BLaER1 (cell line): Measurements from ENCODE around the gene SKAP1.
"Not testable (repeated sequence)": the region's sequence is repeated elsewhere in the genome, so short reads cannot be mapped to it uniquely, and the experiment has no call there.

Experiments
- H3K27ac ChIP-seq: shearing (Covaris generic); formaldehyde crosslinking; 2 replicates; pipeline ENCODE4 v1.8.1; 2022
- H3K27me3 ChIP-seq: shearing (Covaris generic); formaldehyde crosslinking; 2 replicates; pipeline ENCODE4 v1.8.1; 2022
- H3K36me3 ChIP-seq: shearing (Covaris generic); formaldehyde crosslinking; 2 replicates; pipeline ENCODE4 v1.8.1; 2022
- H3K4me1 ChIP-seq: shearing (Covaris generic); formaldehyde crosslinking; 2 replicates; pipeline ENCODE4 v1.8.1; 2022
- H3K4me2 ChIP-seq: shearing (Covaris generic); formaldehyde crosslinking; 2 replicates; pipeline ENCODE4 v1.8.1; 2022
- H3K4me3 ChIP-seq: shearing (Covaris generic); formaldehyde crosslinking; 2 replicates; pipeline ENCODE4 v1.8.1; 2022
- H3K9ac ChIP-seq: shearing (Covaris generic); formaldehyde crosslinking; 2 replicates; pipeline ENCODE4 v1.8.1; 2022
- H3K9me3 ChIP-seq: shearing (Covaris generic); formaldehyde crosslinking; 2 replicates; pipeline ENCODE4 v1.8.1; 2022
- H4K20me1 ChIP-seq: shearing (Covaris generic); formaldehyde crosslinking; 2 replicates; pipeline ENCODE4 v1.8.1; 2022
- Cebpa-rat ChIP-seq: shearing (Covaris generic); IDR thresholded peaks from 2 replicates; pipeline ENCODE4 v1.8.1; 2022

The SKAP1 gene

GRCh38 chr17:48451489-48451888 is 21.5 kb upstream of the SKAP1 start:
- Histone ChIP-seq H3K4me3 (no peak overlapping the region), H3K27me3 (no peaks in the 10 kb centered on the region)
- TF ChIP-seq Cebpa-rat, result no peak

GRCh38 chr17:48449335-48449734 is 19.3 kb upstream of the SKAP1 start:
- not testable (repeated sequence) for H3K4me2 ChIP-seq, H3K27ac ChIP-seq, H3K36me3 ChIP-seq, H3K4me3 ChIP-seq, H3K9me3 ChIP-seq, H4K20me1 ChIP-seq, H3K9ac ChIP-seq, H3K27me3 ChIP-seq
- H3K4me1 ChIP-seq, result peaks cover 47% of the 10 kb centered on the region

More at GRCh38 chr17:48451489-48451888, 21.5 kb upstream of the SKAP1 start:
- Histone ChIP-seq H3K9me3 (peaks cover 17% of the 10 kb centered on the region), H4K20me1 (no peaks in the 10 kb centered on the region), H3K27ac (no peak overlapping the region), H3K4me1 (peaks cover 29% of the 10 kb centered on the region), H3K9ac (no peak overlapping the region), H3K4me2 (no peak overlapping the region), H3K36me3 (no peaks in the 10 kb centered on the region)

GRCh38 chr17:48445248-48445620 is 15.2 kb upstream of the SKAP1 start:
- H3K9me3 ChIP-seq, result 0 out of 2 replicates have a peak, but pooled peaks cover 6% of the 10 kb centered on the region
- H3K9ac ChIP-seq, result no peak overlapping the region
- H3K4me1 ChIP-seq, result peaks cover 63% of the 10 kb centered on the region
- H4K20me1 ChIP-seq, result no peaks in the 10 kb centered on the region
- H3K4me3 ChIP-seq, result no peak overlapping the region
- H3K4me2 ChIP-seq, result peak overlapping the region; percentile 81
- no peak overlapping the region for H3K27ac ChIP-seq
- H3K27me3 ChIP-seq, result no peaks in the 10 kb centered on the region
- no peaks in the 10 kb centered on the region for H3K36me3 ChIP-seq
- TF ChIP-seq Cebpa-rat, result no peak

GRCh38 chr17:48444516-48445247 is 14.7 kb upstream of the SKAP1 start:
- no peak for TF ChIP-seq Cebpa-rat
- Histone ChIP-seq H3K27ac (no peak overlapping the region), H3K4me1 (peaks cover 69% of the 10 kb centered on the region), H3K9me3 (0 out of 2 replicates have a peak, but pooled peaks cover 6% of the 10 kb centered on the region), H3K4me2 (peak overlapping the region; percentile 81), H3K9ac (no peak overlapping the region), H3K4me3 (no peak overlapping the region), H3K27me3 (no peaks in the 10 kb centered on the region), H4K20me1 (no peaks in the 10 kb centered on the region), H3K36me3 (no peaks in the 10 kb centered on the region)

- H4K20me1 ChIP-seq, result no peaks in the 10 kb centered on the region
- 0 out of 2 replicates have a peak, but pooled peaks cover 6% of the 10 kb centered on the region for H3K9me3 ChIP-seq
- peak overlapping the region; percentile 81 for H3K4me2 ChIP-seq
- H3K4me3 ChIP-seq, result no peak overlapping the region
- H3K4me1 ChIP-seq, result peaks cover 79% of the 10 kb centered on the region
- H3K27ac ChIP-seq, result no peak overlapping the region
- no peaks in the 10 kb centered on the region for H3K36me3 ChIP-seq
- no peak overlapping the region for H3K9ac ChIP-seq
- TF ChIP-seq Cebpa-rat, result no peak
- no peaks in the 10 kb centered on the region for H3K27me3 ChIP-seq
These were observed 13.7 kb upstream of the SKAP1 start for GRCh38 chr17:48443712-48444111.

- no peak overlapping the region for H3K9ac ChIP-seq
- H3K27me3 ChIP-seq, result no peaks in the 10 kb centered on the region
- H3K27ac ChIP-seq, result no peak overlapping the region
- H3K36me3 ChIP-seq, result no peaks in the 10 kb centered on the region
- H3K4me3 ChIP-seq, result no peak overlapping the region
- peak overlapping the region; percentile 86 for H3K4me2 ChIP-seq
- no peak for TF ChIP-seq Cebpa-rat
- no peaks in the 10 kb centered on the region for H4K20me1 ChIP-seq
- peaks cover 88% of the 10 kb centered on the region for H3K4me1 ChIP-seq
- 0 out of 2 replicates have a peak, but pooled peaks cover 6% of the 10 kb centered on the region for H3K9me3 ChIP-seq
These were observed 12.8 kb upstream of the SKAP1 start for GRCh38 chr17:48442819-48443218.

GRCh38 chr17:48441862-48442261 is 11.8 kb upstream of the SKAP1 start:
- H3K27me3 ChIP-seq, result no peaks in the 10 kb centered on the region

GRCh38 chr17:48441231-48441711 is 11.3 kb upstream of the SKAP1 start:
- H3K4me1 ChIP-seq, result peaks cover 84% of the 10 kb centered on the region
- TF ChIP-seq Cebpa-rat, result no peak
- no peaks in the 10 kb centered on the region for H3K36me3 ChIP-seq
- no peaks in the 10 kb centered on the region for H4K20me1 ChIP-seq
- H3K9ac ChIP-seq, result no peak overlapping the region
- H3K4me2 ChIP-seq, result peak overlapping the region; percentile 86
- no peak overlapping the region; the same call in 1 of the 2 replicates for H3K27ac ChIP-seq
- peaks cover 9% of the 10 kb centered on the region; the same call in 1 of the 2 replicates for H3K9me3 ChIP-seq
- H3K4me3 ChIP-seq, result peak overlapping the region; percentile 29
- no peaks in the 10 kb centered on the region for H3K27me3 ChIP-seq

More at GRCh38 chr17:48441862-48442261, 11.8 kb upstream of the SKAP1 start:
- Histone ChIP-seq H3K27ac (no peak overlapping the region), H3K4me1 (peaks cover 89% of the 10 kb centered on the region), H3K4me2 (peak overlapping the region; percentile 86), H3K4me3 (no peak overlapping the region), H4K20me1 (no peaks in the 10 kb centered on the region), H3K36me3 (no peaks in the 10 kb centered on the region), H3K9me3 (peaks cover 7% of the 10 kb centered on the region; the same call in 1 of the 2 replicates), H3K9ac (no peak overlapping the region)
- no peak for TF ChIP-seq Cebpa-rat

- no peaks in the 10 kb centered on the region for H3K27me3 ChIP-seq
- H3K4me1 ChIP-seq, result peaks cover 78% of the 10 kb centered on the region
- peak overlapping the region; percentile 86 for H3K4me2 ChIP-seq
- no peaks in the 10 kb centered on the region for H3K36me3 ChIP-seq
- peaks cover 9% of the 10 kb centered on the region; the same call in 1 of the 2 replicates for H3K9me3 ChIP-seq
- H3K4me3 ChIP-seq, result peak overlapping the region; percentile 29
- no peak for TF ChIP-seq Cebpa-rat
- no peaks in the 10 kb centered on the region for H4K20me1 ChIP-seq
- H3K27ac ChIP-seq, result 0 out of 2 replicates have a peak overlapping the region, but pooled peaks have one; percentile 19
- no peak overlapping the region for H3K9ac ChIP-seq
These were observed 10.7 kb upstream of the SKAP1 start for GRCh38 chr17:48440669-48441068.

- Histone ChIP-seq H4K20me1 (no peaks in the 10 kb centered on the region), H3K36me3 (no peaks in the 10 kb centered on the region), H3K9ac (no peak overlapping the region), H3K9me3 (peaks cover 9% of the 10 kb centered on the region; the same call in 1 of the 2 replicates), H3K4me2 (peak overlapping the region; percentile 86), H3K27ac (peak overlapping the region; percentile 19; the same call in 1 of the 2 replicates), H3K4me1 (peaks cover 71% of the 10 kb centered on the region), H3K4me3 (peak overlapping the region; percentile 29; the same call in 1 of the 2 replicates), H3K27me3 (no peaks in the 10 kb centered on the region)
- TF ChIP-seq Cebpa-rat, result no peak
These were observed 10.0 kb upstream of the SKAP1 start for GRCh38 chr17:48439875-48440505.
